GM20000 (cell line): Measurements from ENCODE around the gene C1QA.

ENCODE experiments used
- DNase-seq: peaks from one replicate; pipeline ENCODE4 v3.0.0; 2012; ENCODE audit warnings: low spot score
- TF ChIP-seq, protein P1 (sequence below): IDR thresholded peaks from 2 replicates; pipeline ENCODE4 v1.5.1; 2012; ENCODE audit warnings: mild to moderate bottlenecking, control low read depth; ENCODE audit errors: extremely low read depth, missing control alignments

Gene C1QA

DNA sequence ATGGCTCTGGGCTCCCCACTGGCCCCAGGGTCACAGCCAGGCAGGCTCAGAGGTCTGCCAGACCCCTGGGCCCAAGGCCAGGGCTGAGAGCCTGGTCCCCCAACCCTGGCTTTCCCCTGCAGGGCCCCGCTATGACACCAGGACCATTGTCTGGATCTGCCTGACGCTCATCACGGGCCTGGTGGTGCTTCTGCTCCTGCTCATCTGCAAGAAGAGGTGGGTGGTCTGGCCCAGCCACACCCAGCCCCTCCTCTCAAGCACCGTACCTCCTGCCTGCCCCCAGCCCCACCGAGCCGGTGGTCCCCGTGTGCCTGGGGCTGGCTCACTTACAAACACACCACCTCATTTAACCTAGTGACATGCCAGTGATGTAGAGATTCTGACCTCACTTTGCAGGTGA is 41.3 kb upstream of the C1QA start:
- DNase-seq = no peak
- TF ChIP-seq, protein P1, sequence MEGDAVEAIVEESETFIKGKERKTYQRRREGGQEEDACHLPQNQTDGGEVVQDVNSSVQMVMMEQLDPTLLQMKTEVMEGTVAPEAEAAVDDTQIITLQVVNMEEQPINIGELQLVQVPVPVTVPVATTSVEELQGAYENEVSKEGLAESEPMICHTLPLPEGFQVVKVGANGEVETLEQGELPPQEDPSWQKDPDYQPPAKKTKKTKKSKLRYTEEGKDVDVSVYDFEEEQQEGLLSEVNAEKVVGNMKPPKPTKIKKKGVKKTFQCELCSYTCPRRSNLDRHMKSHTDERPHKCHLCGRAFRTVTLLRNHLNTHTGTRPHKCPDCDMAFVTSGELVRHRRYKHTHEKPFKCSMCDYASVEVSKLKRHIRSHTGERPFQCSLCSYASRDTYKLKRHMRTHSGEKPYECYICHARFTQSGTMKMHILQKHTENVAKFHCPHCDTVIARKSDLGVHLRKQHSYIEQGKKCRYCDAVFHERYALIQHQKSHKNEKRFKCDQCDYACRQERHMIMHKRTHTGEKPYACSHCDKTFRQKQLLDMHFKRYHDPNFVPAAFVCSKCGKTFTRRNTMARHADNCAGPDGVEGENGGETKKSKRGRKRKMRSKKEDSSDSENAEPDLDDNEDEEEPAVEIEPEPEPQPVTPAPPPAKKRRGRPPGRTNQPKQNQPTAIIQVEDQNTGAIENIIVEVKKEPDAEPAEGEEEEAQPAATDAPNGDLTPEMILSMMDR = no peak

DNA sequence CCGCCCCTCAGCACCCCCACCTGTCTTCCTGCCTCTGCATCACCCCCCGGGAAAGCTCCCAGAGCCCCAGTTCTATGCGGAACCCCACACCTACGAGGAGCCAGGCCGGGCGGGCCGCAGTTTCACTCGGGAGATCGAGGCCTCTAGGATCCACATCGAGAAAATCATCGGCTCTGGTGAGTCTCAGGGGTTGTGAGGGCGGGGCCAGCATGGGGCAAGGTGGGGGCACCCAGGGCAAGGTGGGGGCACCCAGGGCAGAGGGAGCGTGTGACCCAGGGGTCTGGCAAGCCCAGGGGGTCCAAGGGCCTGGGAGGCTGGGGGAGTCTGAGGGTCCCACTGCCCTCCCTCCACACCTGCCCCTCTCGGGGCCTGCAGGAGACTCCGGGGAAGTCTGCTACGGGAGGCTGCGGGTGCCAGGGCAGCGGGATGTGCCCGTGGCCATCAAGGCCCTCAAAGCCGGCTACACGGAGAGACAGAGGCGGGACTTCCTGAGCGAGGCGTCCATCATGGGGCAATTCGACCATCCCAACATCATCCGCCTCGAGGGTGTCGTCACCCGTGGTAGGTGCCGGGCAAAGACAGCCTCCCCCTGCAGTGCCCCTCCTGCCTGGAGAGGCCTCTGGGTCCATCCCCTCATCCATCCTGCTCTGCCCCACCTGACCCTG is 39.0 kb upstream of the C1QA start:
- no peak for DNase-seq
- TF ChIP-seq, protein P1 = no peak

DNA sequence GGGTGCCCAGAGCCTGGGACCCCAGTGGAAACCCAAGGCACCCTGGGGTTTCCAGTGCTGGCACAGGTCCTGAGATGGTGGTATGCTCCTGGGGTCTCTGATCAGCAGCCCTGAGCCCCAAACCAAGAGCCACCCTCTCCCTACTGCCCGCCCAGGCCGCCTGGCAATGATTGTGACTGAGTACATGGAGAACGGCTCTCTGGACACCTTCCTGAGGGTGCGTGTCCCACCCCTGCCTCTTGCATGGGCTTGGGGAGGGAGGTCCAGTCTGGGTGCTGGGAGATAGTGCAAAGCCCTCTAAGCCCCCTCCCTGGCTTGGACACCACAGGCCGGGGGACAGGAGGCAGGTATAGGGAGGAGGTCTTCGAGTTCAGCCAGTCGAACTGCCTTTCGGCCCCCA is 38.4 kb upstream of the C1QA start:
- TF ChIP-seq, protein P1 = no peak

DNA sequence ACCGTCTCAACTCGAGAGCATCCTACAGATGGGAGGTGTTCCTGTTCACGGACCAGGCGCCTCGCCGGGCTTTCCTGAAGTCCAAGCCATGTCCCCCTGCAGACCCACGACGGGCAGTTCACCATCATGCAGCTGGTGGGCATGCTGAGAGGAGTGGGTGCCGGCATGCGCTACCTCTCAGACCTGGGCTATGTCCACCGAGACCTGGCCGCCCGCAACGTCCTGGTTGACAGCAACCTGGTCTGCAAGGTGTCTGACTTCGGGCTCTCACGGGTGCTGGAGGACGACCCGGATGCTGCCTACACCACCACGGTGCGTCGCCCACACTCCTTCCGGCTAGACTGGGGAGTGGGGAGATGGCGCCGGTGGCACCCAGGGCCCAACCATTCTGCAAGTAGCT is 37.7 kb upstream of the C1QA start:
- no peak for DNase-seq
- TF ChIP-seq, protein P1 = no peak

More for the DNA sequence above, 38.4 kb upstream of the C1QA start:
- DNase-seq = no peak

DNA sequence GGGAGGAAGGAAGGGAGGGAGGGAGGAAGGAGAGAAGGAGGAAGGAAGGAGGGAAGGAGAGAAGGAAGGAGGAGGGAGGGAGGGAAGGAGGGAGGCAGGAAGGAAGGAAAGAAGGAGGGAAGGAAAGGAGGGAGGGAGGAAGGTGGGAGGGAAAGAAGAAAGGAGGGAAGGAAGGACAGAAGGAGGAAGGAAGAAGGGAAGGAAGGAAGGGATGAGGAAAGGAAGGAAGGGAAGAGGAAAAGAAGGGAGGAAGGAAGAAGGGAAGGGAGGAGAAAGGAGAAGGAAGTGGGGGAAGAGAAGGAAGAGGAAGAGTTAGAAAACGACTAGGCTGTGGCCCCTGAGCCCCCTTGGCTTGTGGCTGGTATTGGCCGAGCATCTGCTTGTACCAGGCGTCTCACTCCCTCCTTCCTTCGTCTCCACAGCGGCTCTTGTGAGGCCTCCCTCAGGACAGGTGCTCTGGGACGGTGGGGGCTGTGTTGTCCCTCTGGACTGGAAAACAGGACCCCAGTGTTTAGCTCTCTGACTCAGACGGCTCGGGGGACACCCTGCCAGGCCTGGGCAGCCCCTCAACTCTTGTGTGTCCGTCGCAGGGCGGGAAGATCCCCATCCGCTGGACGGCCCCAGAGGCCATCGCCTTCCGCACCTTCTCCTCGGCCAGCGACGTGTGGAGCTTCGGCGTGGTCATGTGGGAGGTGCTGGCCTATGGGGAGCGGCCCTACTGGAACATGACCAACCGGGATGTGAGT is 36.2 kb upstream of the C1QA start:
- DNase-seq = no peak
- TF ChIP-seq, protein P1 = no peak

DNA sequence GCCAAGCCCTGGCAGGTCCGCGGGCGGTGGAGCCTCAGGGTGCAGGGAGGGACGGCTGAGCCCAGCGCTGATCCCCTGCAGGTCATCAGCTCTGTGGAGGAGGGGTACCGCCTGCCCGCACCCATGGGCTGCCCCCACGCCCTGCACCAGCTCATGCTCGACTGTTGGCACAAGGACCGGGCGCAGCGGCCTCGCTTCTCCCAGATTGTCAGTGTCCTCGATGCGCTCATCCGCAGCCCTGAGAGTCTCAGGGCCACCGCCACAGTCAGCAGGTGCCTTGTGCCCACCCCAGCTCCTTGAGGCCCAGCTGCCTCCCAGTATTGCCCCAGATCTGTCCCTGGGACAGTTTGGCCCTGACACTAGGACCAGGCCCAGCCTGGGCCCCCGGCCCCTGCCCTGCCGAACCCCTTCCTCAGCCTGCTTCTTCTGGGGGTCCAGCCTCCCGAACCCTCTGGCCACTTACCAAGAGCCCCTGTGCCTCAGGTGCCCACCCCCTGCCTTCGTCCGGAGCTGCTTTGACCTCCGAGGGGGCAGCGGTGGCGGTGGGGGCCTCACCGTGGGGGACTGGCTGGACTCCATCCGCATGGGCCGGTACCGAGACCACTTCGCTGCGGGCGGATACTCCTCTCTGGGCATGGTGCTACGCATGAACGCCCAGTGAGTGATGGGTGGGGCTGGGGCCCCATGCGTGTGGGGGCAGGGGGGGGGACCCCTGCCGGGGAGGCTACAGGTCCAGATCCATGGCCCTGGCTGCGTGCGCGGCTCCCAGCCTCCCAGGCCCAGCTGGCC is 35.4 kb upstream of the C1QA start:
- TF ChIP-seq, protein P1 = no peak
- no peak for DNase-seq

DNA sequence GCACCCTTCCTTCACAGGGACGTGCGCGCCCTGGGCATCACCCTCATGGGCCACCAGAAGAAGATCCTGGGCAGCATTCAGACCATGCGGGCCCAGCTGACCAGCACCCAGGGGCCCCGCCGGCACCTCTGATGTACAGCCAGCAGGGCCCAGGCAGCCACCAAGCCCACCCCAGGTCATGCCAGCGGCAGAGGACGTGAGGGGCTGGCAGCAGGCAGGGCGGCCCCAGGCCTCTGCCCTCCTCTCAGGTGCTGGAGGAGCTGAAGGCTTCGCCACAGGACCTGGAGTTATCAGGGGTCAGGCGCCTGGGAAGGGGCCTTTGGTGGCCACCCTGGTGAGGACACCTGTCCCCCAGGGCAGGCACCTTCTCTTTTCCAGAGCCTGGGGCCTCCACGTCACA is 34.8 kb upstream of the C1QA start:
- TF ChIP-seq, protein P1 = no peak
- no peak for DNase-seq
